CD1c-positive myeloid dendritic cell (primary cell): Measurements from ENCODE around the gene SCAPER.

ENCODE experiments used
- DNase-seq: peaks from one replicate; pipeline ENCODE4 v3.0.0-alpha.2; 2016; ENCODE audit errors: extremely low spot score

SCAPER gene

GRCh38 chr15:76905013-76905839 is at the start of gene SCAPER:
Gene SCAPER (minus strand): TSS chr15:76905340. CDS start chr15:76883817, 21,523 bp downstream.
- DNase-seq = peak; percentile 93

- no peak for DNase-seq
These were observed 49.6 kb upstream of the SCAPER start for GRCh38 chr15:76954744-76955143.

GRCh38 chr15:76953913-76954312 is 48.8 kb upstream of the SCAPER start:
- DNase-seq = no peak

GRCh38 chr15:76951220-76951619 is 46.1 kb upstream of the SCAPER start:
- DNase-seq = no peak

GRCh38 chr15:76947454-76947853 is 42.3 kb upstream of the SCAPER start:
- DNase-seq = no peak

GRCh38 chr15:76945494-76946093 is 40.5 kb upstream of the SCAPER start:
- no peak for DNase-seq

- DNase-seq = no peak
These were observed 37.2 kb upstream of the SCAPER start for GRCh38 chr15:76942331-76942730.

- DNase-seq = no peak
These were observed 36.5 kb upstream of the SCAPER start for GRCh38 chr15:76941636-76942035.

- DNase-seq = peak; percentile 7
These were observed 34.6 kb upstream of the SCAPER start for GRCh38 chr15:76939715-76940114.

GRCh38 chr15:76938752-76939151 is 33.6 kb upstream of the SCAPER start:
- DNase-seq = no peak

- DNase-seq = no peak
These were observed 31.5 kb upstream of the SCAPER start for GRCh38 chr15:76936671-76937070.

- no peak for DNase-seq
These were observed 30.5 kb upstream of the SCAPER start for GRCh38 chr15:76935620-76936019.

GRCh38 chr15:76932135-76932966 is 27.2 kb upstream of the SCAPER start:
- DNase-seq = no peak

GRCh38 chr15:76931397-76932134 is 26.4 kb upstream of the SCAPER start, which contains the start of gene RCN2:
Gene RCN2 (plus strand): TSS chr15:76931749. CDS start chr15:76931842, 93 bp downstream.
- peak; percentile 97 for DNase-seq

- DNase-seq = no peak
These were observed 25.8 kb upstream of the SCAPER start for GRCh38 chr15:76930831-76931396.

- no peak for DNase-seq
These were observed 24.0 kb upstream of the SCAPER start for GRCh38 chr15:76929011-76929760.

- DNase-seq = no peak
These were observed 23.1 kb upstream of the SCAPER start for GRCh38 chr15:76928201-76928600.

- no peak for DNase-seq
These were observed 11.2 kb upstream of the SCAPER start for GRCh38 chr15:76916369-76916768.

GRCh38 chr15:76913737-76914136 is 8.6 kb upstream of the SCAPER start:
- DNase-seq = no peak

GRCh38 chr15:76912430-76912829 is 7.3 kb upstream of the SCAPER start:
- DNase-seq = no peak

- DNase-seq = no peak
These were observed 715 bp upstream of the SCAPER start for GRCh38 chr15:76905855-76906254.
